Dermis microvascular lymphatic vessel endothelial cell (primary cell): Measurements from ENCODE around the gene KCNMB2. TPM values are rescaled to one million over a fixed set of nuclear protein-coding genes. Genes with fewer than 3 reads are reported as not detected.

Experiments used
- DNase-seq, 2 donors: peaks; one replicate each; pipeline versions ENCODE4 v3.0.0 to v3.0.0-alpha.2; 2010; ENCODE audit warnings: low read depth in 2 of 2
- total RNA-seq: library from RNA; depleted of rRNA; stranded (reverse); fragments of >200 nt; gene quantifications from 2 replicates; pipeline ENCODE4 v1.2.1, GENCODE V29; 2014

KCNMB2 gene
- total RNA-seq, 1 donor from 2014 or later = not detected

DNA sequence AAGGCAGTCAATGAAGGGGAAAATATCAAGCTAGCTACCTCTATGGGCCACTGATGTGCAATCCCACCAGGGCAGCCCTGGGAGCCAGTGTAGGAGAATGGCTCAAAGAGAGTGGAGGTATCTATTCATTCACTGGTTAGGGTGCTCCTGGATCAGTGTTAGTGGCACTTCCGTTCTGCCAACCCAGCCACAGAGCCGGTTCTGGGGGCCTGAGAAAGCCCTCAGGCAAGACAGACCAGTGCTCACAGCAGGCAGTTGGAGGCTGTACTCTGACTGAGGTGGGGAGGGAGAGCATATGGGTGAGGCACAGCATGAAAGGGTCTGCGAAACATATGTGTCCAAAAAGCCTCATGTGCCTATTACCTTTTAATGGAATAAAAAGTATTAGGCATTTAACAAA lies 109.3 kb downstream of the KCNMB2 start:
- no peak for DNase-seq

DNA sequence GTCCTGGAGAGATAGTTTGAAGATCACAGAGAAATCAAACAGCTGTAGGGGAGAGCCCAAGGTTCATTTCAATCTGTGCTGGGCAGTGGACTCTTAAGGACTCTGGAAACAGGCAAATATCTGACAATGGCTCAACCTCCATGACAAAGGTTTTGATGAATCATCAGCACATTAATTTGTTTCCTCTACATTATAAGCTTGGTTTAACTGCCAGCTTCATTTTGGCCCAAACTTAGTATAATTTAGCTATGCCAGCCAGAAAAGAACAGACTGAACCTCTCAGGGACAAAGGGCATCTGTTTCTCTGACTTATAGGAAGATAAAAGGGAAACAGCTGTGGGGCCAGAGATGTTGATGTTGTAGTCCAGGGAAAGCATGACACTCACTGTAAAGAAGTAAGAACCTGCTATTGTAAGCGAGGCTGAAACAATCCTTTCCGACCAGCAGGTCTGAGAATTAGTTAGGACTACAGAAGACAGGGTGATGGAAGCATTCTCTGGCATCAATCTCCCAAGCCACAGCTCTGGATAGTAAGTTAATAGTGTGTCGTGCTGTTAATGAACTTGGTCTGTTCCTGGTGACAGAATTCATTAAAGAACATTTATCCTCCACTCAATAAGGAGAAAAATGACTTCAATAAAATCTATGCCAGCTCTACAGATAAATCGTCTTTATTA lies 110.1 kb downstream of the KCNMB2 start:
- DNase-seq = no peak

DNA sequence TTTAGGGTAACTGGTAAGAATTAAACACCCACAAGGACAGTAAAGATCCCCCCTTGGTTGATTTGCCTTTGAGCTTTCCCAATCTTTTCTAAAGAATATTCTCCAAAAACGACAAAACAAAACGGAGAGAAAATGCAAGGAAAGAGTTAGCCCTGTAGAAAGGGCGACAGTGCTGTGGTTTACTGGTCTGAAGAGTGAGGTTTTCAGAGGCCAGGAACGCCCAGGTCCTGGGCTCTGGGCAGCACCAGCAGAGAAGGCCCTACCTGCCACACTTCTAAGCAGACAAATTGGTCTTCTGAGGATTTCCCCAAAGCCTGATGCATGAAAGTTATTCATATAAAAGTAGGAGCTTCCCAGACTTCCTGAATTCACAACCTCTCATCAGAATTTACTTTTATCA lies 119.3 kb downstream of the KCNMB2 start:
- DNase-seq = no peak

DNA sequence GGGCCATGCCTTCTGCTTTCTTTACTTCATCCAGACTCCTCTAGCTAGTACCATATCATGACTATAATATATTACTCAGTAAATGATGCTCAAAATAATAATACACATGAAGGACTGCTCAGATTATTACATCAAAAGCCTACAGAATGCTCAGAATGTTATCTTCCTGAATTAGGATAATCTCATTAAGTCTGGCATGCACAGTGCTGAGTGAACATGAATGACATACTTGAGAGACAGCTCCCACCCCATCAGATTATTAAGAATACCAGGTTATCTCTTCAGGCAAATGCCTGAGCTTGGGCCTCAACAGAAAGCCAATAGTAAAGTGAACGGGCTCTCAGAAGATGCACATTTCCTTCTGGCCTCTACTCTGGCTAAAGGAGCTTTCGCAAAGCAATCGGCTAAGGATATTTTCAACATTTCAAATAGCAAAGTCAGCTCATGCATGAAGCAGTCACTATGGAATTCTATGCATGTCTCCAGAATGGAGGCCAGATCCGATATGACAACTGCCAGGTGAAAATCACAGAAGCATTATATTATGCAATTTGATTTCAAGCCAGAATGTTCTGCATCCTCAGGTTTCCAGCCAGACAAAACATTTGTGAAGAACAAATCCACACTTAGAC lies 122.6 kb downstream of the KCNMB2 start:
- no peak for DNase-seq

DNA sequence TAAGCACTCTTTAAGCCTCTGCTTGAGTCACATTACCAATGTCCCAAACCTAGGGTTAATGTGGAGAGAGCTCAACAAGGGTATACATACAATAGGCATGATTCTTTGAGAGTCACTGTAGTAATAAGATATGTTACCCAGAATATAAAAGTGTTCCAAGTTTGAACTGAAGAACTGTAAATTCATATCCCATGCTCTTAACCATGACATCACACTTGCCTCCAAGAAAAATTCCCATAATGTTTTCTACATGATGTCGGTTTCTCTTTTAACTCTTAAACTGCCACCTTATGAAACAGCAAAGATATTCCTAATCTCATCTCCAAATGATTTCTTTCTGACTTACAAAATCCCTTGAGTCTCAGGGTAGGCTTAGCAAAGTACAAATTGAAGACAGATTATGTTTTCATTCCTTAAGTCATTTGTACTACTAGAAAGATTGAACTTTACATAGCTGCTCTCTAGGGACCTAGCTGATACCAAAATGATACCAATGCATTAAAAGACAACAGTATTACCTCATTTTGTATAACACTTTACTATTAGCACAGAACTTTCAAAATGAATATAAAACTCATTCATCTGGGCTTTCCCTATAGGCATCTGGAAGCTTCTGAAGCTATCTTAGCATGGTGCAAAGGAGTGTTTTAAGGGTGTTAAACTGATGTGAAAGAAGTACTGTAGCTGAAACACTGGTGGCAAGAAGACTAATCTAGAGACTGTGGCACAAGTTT lies 127.1 kb downstream of the KCNMB2 start:
- DNase-seq = no peak

DNA sequence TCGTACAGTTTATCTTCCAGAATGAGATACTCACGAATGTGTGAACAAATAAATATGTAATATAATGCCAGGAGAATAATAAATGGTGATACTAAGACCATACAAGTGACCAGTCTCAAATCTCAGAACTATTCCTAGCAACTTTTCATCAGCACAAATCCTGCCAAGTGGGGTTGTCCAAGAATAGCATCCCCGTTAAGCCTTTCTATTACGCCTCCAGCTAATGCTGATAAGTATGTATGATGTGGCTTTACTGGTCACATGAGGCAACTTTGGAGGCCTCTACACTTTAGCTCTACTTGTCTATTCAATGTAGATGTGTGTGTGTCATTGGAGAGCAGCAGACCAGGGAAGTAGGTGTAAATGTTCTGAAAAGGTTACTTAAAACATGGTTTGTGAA lies 129.5 kb downstream of the KCNMB2 start:
- DNase-seq = no peak

DNA sequence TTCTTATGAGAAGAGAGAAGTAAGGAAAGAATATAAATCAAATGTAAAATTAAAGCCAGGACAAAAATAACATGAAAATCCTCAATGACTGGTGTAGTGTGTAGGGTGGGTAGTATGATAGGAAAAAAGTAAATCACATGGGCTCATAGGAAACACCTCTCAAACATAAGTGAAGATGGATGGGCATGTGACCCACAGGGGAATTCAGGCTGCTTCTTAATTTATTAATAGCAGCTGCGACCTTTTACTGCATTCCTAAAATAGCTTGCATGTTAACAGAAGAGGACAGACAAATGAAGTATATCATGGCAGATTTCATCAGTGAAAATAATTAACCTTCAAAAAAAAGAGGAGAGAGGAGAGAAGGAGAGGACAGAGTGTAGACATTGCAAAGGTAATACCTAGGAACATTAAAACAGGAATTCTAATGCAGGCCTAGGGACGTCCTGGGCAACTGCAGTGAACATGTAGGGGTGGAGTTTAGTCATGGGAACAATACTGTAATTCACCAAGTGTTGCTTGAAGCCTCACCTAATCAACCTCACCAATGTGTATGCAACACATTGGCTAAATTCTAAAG lies 132.9 kb downstream of the KCNMB2 start:
- no peak for DNase-seq

DNA sequence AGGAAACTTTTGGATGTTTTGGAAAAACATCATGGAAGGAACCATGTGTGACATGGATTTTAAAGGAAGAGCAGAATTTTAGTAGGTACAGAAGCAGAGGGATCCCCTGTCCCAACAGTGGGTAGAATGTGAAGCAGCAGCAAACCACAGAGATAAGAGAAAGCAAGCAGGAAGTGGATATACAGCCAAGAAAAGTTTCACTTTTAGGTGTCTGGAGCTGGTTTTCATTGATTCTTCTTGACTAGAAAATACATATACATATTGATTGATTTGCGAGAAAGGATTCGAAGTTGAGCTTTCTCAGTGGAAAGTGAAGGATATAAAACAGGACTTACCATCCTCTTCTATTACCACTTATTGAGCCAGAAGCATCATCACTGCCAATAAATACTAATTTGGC lies 133.5 kb downstream of the KCNMB2 start:
- no peak for DNase-seq

DNA sequence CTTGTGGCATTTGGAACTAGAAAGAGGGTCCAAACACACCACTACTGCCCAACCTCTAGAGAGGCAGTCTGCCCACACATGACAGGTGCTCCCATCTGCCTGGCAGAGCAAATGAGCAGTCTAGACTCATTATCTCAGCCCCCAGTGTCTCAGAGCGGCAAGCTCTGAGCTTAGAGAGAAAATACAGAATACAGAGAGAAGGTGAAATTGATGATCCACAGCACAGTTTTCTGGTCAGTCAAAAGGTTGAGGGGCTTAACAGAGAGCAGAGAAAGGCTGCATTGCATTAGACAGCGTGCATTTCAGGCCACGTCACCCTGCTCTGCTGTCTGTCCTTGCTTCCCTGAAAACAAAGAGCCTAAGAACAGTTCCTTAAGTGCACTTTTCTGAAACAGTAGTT lies 135.1 kb downstream of the KCNMB2 start:
- no peak for DNase-seq

DNA sequence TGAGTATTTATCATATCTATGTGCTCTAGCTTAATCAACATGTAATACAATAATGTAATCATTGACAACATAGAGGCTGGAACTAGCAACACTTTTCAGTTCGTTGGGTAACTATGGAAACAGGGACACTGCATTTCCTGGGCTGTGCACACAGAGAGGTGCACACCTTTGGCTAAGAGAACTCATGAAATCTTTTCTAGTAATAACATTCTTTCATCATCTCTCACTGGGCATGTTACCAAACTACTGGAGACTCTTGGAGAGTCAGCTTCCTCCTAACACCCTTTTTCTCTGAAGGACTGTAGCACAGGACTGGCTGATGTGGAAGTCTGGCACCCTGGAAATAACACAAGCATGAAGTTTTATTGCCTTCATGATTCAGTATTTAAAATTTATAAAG lies 135.6 kb downstream of the KCNMB2 start:
- DNase-seq = no peak

DNA sequence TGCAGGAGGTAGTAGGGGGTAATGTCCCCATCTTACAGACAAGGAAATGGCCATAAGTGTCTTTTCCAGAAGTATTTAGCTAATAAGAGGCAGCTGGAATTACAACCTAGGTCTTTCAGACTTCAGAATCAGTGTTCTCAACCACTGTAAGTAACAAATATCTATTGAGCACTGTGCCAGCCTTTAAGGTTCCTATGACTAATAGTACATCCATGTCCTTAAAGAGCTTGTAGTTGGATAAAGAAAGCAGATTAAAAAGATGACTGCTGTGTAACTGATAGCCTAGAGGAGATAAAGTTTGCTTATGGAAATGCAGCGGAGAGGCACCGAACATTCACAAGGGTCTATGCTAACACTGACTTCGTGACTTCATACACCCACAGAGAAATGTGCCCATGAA lies 136.0 kb downstream of the KCNMB2 start:
- no peak for DNase-seq

DNA sequence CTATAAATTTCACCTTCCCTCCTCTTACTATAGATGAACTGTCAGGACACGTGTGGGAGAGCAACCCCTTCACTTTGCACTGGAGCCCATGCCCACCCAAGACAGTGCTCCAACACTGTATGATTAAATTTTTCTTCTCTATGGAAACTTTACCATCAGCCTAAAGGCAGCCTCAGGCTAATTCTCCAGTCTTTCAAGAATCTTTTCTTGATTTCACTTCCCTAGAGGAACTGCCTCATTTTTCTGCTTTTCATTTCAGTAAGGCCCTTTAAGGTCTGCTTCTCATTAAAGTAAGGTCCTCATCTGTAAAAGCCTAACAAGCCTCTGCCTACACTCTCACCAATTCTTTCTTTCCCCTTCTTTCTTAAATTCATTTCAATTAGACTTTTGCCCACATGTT lies 137.3 kb downstream of the KCNMB2 start:
- DNase-seq = no peak

DNA sequence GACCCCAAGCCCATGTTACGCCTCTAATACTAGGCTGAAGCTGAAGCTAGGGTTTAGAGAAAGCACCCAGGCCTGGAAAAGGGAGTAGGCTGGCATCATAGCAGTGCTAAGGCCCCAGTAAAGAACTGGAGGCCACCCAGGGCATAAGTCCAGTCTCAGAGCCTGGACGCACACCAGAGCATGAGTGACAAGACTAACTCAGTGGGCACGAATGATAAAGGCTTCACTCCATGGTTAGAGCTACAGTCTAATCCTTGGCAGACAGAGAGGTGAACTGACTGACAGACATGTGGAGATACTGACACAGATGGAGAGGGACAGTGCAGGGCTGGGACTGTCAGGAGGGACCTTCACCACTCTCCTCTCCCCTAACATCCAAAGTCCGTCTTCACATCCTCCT lies 139.8 kb downstream of the KCNMB2 start:
- no peak for DNase-seq

DNA sequence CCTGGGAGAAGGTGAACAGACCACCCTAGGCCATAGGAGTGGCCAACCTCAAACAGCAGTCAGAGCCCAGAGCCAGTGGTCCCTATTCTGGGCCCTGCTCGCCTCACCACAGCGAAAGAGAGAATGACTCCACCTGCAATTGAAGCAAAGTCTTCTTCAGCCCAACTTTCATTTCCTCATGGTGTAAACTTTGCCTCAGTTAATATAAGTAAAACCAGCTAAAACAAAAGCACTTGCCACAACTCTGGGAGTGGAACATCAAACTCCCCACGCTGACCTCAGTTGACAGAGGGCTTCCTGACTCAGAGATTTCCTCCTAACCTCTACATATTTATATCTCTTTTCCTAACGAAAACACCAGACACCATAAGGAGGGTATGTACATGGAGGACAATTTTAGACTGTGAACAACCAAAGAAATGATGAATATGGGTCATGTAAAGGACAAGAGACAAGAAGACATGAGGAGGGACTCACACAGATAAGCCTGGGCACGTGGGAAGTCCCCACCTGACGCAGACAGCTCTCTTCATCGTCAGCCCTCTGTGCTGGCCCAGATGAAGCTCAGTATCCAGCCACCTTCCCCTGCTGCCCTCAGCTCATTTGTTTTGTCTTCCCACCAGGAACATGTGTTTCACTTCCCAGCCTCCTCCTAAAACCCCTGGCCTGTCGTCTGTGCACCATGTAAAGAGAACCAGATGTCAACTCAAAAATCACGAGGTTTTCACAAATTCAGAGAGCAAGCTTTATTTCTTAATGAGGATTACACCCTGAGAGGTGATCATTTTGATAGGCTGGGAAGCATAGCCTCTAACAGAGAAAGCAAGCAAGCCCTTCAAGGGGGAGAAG lies 140.9 kb downstream of the KCNMB2 start:
- no peak for DNase-seq

DNA sequence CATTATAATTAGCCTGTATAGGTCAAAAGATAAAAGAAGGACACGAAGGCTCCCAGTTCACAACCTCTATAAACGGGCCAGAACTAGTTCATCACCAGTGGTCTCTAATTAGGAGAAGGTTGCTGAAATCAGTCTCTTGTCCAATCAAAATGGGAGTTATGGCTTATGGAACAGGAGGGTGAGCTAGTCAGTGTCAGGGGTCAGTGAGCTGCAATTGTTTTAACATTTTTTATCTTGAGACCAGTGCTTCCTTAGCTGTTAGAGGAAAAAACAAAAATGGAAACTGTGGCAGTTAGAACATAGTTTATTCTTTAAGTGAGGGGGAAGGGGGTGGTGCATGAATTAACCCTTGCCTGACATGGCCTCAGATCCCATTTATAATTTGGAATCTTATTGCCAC lies 141.7 kb downstream of the KCNMB2 start:
- no peak for DNase-seq

DNA sequence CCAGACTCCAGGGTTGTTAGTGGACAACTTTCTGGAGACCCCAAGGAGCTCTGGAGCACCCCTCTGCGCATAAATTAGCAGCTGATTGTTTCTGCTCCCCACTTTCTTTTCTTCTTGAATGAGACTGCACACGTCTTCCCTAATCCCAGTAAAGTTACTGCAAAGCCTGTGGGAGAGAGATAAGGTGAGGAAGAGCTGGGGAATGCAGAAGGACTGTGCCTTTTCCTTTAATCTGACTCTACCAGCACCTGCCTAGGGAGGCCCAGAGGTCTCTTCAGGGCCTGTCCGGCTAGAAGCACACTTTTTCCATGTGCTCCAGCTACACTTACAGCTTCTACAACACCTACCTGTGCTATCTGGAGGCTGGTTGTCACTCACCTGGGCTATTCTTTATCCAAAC lies 143.8 kb downstream of the KCNMB2 start:
- DNase-seq = no peak

DNA sequence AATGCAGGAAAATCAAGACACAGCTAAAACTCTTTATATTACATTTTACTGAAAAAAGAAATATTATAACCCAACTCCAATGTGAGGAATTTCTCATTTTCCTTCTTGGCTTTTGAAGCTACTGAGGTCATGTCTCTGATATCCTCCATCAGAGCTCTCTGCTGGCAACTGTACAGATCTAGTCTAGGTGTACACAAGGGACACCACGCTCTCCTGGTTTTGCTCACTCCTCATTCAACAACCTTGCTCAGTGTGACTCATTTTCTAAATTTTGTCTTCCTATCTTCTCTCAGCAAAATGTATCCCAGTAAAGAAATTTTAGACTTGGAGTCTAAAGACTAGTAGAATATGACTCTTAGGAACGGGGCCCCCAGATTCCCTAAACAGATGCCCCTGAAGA lies 144.3 kb downstream of the KCNMB2 start:
- no peak for DNase-seq

DNA sequence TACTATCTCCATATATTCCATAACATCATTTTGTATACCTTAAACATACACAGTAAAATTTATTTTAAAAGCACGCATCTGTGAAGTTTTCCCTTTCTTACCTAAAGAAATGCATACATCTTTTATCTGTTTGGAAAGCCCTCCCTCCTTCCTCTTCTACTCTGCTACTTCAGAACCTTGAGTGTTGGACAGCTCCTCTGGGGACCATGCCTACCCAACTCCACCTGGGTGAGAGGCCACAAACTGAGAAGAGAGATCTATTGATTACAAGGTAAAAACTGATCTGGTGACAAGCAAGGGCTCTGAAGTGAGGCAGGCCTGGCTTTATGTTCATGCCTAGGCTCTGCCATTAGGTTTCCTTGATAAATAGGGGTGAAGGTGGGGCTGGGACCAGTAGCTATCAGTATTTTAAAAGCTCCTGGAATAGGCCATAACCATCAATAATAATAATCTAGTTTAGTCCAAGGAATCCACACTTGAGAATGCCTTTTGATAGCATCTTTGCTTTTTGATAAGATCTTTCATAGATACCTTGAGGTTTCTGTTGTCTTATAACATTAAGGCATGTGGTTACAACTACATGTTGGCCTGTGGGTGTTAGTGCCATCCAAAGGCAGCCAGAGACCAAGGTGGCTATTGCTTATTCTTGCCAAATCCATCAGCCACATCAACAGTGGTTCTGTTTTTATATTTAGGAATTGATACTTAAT lies 148.8 kb downstream of the KCNMB2 start:
- no peak for DNase-seq

DNA sequence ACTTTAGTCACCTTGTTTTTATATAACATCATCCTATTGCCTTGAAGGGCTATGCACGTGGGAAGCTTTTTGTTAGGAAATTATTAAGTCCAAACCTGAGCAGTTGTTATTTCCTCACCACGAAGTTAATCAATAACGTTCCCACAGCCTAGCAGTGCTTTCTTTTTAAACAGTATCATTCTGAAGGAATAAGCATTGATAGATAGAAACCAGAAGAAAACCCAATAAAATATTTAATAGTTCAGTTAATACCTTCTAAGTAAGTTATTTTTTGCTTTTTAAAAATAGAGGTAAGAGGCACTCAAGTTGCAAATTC lies 149.3 kb downstream of the KCNMB2 start:
- no peak for DNase-seq

DNA sequence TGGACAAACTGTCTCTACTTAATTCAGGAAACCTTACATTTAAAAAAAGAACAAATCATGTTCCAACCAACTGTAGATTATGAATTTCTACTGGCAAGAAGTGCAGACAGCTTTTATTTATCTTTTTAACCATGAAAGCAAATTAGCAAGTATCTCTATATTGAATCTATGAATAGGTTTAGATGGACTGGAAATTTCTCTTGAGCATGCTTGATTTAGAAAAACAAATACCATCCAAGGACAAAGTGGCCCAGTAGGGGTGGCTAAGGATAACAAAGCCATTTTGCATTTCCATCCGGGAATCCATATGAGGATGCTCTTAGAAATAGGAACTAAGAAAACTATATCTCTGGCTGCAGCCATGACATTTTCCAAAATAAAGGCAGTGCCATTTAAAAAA lies 150.6 kb downstream of the KCNMB2 start:
- DNase-seq = no peak

DNA sequence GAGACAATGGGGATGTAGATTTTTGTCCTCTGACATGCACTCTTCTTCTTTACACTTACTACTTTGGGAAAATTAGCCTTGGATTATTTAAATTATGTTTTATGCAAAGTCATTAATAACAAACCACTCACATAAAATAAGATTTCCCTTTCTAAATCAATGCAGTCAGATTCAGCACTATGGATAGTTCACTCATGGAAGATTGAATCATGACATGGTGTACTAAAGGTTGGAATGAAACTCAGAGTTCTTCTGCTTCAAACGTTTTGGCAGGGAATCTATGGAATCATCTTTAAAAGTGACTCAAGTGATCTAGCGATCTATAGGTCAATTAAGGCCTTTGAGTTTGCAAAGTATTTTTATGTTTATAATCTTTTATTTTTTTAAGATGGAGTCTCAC lies 154.3 kb downstream of the KCNMB2 start:
- DNase-seq = no peak
